ENCODE results near the gene SYPL2.

DNA sequence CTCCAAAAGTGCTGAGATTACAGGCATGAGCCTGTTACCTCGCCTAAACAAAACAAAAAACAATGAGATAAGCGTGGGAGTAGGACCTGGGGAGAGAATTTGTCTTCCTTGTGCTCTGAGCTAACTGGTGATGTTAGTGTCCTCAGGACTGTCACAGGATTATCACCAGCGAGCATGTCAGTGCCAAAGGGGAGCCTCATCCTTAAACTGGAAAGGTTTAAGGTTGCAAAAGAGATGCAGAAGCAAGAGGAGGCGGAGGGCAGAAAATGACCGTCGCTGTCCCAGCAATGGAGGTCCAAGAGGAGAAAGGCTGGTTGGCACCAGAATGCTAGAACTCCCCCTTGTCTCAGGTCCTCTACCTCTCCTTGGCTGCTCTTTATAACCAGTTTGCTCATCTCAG lies 3.9 kb downstream of the SYPL2 start:
- TF ChIP-seq, protein P1, sequence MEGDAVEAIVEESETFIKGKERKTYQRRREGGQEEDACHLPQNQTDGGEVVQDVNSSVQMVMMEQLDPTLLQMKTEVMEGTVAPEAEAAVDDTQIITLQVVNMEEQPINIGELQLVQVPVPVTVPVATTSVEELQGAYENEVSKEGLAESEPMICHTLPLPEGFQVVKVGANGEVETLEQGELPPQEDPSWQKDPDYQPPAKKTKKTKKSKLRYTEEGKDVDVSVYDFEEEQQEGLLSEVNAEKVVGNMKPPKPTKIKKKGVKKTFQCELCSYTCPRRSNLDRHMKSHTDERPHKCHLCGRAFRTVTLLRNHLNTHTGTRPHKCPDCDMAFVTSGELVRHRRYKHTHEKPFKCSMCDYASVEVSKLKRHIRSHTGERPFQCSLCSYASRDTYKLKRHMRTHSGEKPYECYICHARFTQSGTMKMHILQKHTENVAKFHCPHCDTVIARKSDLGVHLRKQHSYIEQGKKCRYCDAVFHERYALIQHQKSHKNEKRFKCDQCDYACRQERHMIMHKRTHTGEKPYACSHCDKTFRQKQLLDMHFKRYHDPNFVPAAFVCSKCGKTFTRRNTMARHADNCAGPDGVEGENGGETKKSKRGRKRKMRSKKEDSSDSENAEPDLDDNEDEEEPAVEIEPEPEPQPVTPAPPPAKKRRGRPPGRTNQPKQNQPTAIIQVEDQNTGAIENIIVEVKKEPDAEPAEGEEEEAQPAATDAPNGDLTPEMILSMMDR (IDR thresholded peaks at IDR 0.05; ENCODE audit: low read depth, low read length, poor library complexity, severe bottlenecking) = no peak
- no peak for TF ChIP-seq EZH2phosphoT487 (IDR thresholded peaks at IDR 0.05; ENCODE audit: borderline replicate concordance, low read length)
